Stimulated activated CD4-positive, alpha-beta T cell treated with anti-CD3 and anti-CD28 coated beads, Interleukin-15, amount 100 ng/mL, for 24 hours (primary cell): ENCODE data around the gene MITD1.
"Not testable (repeated sequence)": the region's sequence is repeated elsewhere in the genome, so short reads cannot be mapped to it uniquely, and the experiment has no call there.

Source experiments
- DNase-seq: peaks from one replicate; pipeline ENCODE4 v3.0.0-alpha.2; 2020

Gene MITD1

DNA sequence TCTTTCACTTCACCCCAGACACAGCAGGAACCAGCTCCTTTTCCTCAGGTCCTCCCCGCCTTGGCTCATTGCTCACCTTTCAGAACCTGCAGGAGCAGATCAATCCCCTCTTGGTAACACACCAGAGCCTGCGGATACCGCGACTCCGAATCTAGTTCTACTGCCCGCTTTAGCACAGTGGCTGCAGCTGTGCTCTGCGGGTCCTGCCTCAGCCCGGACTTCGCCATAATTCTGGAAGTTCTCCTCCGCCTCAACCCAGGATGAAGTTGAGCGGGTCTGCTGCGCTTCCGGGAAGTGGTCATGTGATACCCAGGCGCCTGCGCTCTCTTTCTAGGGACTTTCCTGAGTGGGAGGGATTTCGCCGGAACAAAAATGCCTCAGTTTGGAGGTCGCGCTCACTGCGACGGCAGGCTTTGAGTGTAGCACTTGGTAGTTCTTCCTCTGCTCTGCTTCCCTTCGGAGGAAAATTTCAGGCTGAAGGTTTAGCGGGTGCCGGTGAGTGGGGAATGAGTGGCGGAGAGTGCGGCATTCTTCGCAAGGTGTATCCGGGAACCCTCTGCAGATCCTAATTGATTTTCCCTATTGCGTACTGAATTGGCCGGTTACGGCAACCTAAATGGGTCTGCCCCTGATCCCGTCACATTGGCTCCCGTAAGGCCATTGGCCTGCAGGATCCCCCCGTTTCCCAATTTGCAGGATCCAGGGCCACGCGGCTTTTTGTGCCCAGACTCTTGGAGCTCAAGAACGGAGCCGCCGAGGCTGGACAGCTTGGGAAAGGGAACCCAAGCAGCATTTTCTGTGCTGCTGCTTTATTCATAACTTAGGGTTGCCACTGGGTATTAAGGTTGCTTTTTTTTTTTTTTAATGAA, at the start of gene MITD1, which contains the start of gene MRPL30:
TSS of gene MITD1 (minus strand) at position 304 of the 869 bp plus-strand sequence. CDS start at position 227, 77 bp downstream.
TSS of gene MRPL30 (plus strand) at position 430 of the 869 bp plus-strand sequence. CDS start 5,020 bp downstream, outside the sequence.
- peak; percentile 89 for DNase-seq

DNA sequence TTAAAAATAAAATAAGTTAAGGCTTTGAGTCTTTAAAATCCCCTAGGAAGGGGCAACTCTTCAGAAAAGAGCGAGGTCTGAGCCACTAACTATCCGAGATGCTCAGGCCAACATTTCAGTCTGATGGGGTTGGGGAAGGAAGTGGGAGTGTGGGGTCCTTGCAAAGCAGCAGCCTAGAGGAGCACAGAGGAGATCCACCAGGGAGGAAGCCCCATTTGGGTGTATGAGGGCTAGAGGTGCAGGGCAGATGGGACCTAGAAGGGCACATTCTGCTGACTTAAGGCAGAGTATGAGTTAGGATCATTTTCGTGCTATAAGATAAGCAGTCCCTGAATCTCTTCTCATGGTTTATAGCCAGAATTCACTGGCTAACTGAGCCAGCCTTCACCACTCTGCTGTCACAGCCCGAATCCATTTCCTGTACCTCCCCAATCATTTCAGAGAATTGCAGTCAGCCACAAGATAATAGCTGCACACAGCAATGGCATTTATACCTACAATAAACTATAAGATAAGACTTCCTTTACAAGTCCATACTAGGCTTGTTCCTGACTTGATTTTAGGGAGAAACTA, 37.2 kb upstream of the MITD1 start:
- DNase-seq, result no peak

DNA sequence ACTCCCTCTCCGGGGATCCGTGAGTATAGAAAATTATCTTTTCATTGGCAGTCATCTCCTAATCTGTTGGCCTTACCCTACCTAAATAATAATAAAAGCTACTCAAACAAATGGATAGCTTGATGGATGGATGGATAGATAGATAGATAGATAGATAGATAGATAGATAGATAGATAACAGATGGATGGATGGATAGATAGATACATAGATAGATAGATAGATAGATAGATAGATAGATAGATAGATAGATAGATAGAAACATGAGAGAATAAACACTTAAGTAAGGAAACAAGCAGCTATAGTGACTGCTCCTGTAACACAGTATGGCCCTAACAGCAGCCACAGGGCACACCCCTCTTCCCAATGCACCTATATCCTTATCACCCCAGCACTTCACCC, 35.2 kb upstream of the MITD1 start:
- DNase-seq, result no peak

DNA sequence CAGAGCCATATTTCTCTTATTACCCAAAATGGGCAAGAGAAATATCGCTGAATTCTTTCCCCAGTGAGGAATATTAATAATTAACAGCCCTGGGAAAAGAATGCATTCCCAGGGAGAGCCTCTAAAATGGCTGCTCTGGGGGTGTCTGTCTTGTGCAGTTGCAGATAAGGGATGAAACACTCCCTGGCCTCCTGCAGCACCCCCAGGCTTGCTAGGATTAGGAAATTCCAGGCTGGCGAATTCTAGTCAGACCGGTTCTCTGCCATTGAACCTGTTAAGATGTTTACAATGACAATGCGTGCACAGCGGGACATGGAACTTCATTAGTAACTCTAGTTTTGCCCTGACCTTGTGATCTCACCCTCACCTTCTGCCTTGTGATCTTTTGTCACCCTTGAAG, 24.6 kb upstream of the MITD1 start:
- DNase-seq, result no peak

DNA sequence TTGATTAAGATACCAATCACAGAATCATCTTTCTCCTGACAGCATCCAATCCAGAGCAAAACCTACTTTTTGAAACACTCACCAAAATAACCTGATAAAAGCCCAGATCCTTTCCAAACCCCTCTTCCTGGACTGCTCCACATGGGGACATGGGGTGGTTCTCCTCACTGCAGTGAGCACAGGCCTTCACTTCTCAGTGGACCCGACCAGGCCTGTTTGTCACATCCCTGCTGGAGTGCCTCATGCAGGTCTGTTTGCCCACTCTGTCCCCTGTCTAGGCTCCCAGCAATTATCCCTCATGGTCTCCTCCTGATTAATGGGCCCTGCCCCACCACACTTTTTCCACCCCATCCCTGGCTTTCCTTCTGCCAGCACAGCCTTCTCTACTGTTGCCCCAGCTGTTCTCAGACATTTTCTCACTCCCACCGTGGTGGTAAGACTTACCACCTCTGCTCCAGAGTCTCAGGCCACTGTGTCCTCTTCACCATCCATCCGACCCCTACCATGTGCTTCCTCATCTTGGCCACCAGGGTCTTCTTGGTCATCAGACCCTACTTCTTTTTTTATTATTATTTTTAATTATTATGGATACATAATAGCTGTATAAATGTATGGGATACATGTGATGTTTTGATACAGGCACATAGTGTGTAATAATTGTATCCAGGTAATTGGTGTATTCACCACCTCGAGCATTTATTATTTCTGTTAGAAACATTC, 21.3 kb upstream of the MITD1 start:
- DNase-seq, result no peak

DNA sequence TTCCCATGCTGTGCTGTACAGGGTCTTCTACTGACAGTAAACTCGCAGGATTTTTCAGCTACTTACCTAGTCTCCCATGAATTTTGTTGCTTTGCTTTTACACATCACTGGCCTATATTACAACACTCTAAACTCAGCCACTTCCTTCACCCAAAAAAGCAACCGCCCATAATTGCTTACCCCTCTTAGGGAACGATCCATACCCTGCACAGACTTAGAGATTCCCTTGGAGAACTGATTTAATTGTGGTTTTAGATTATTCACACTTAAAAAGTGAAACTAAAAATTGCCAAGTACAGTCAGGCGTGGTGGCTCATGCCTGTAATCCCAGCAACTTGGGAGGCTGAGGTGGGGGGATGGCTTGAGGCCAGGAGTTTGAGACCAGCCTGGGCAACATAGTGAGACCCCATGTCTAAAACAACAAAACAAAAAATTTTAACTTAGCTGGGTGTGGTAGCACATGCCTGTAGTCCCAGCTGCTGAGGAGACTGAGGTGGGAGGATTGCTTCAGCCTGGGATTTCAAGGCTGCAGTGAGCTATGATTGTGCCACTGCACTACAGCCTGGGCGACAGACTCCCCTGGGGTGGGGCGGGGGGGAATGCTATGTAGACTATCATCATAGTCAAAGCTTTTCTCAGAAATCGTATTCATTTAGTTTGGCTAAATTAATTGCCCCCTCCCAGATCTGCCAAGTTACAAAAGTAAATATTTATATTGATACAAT, 19.4 kb upstream of the MITD1 start:
- no peak for DNase-seq

DNA sequence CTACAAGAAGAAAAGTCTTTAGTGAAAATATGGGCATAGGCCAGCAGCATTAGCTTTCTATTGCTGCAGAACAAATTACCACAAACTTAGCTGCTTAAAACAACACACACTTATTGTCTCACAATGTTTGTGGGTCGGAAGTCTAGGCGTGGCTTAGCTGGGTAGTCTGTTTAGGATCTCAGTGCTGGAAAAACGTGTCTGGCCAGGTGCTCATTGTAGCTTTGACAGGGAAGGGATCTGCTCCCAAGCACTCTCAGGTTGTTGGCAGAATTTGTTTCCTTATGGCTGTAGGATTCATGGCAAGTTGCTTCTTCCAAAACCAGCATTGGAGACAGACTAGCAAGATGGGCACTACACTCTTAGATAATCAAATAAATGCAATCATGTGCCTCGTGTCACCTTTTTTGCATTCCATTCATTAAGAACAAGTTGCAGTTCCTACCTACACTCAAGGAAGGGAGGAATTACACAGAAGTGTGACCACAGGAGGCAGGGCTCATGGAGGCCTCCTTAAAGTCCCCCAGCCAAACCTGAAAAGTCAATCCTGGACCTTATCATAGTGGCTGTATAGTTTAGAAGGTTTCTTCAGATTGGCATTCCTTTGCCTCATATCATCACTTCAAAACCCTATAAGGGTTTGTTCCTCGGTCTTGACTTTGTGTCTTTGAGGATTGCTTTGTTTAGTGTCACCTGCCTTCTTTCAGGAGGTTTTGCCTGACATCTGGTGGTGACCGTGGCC, 17.4 kb upstream of the MITD1 start:
- no peak for DNase-seq

DNA sequence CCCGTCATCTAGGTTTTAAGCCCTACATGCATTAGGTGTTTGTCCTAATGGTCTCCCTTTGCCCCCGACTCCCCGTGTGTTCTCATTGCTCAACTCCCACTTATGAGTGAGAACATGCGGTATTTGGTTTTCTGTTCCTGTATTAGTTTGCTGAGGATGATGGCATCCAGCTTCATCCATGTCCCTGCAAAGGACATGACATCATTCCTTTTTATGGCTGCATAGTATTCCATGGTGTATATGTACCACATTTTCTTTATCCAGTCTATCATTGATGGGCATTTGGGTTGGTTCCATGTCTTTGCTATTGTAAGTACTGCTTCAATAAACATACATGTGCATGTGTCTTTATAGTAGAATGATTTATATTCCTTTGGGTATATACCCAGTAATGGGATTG, 11.5 kb upstream of the MITD1 start:
- not testable (repeated sequence) for DNase-seq

DNA sequence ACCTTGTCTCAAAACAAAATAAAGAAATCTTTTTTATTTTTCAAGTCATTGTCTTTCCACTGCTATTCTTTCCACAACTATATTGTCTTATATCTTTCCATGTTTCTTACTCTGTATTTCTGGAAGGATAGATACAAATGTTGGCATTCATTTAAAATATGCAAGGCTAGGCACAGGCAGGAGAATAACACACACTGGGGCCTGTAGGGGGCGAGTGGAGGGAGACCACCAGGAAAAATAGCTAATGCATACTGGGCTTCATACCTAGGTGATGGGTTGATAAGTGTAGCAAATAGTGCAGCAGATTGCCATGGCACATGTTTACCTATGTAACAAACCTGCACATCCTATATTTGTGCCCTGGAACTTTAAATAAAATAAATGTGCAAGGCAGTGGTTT, 9.7 kb upstream of the MITD1 start:
- no peak for DNase-seq

DNA sequence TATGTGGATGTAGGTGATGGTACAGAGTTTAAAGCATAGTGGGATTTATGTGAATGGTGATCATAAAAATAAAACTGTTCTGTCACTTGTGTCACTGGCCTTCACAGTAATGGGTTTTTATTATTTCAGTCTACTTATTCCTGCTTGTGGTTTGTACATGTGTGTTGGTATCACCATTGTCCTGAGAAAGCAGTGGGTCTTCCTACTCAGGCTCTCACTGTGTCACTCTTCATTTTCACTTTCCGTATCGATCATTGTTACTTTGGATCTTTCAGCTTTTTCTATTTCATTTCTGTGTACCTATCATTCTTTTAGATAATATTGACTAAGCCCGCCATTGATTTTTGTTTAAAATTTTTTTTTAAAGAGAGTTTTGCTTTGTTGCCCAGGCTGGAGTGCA, 7.5 kb upstream of the MITD1 start:
- no peak for DNase-seq

DNA sequence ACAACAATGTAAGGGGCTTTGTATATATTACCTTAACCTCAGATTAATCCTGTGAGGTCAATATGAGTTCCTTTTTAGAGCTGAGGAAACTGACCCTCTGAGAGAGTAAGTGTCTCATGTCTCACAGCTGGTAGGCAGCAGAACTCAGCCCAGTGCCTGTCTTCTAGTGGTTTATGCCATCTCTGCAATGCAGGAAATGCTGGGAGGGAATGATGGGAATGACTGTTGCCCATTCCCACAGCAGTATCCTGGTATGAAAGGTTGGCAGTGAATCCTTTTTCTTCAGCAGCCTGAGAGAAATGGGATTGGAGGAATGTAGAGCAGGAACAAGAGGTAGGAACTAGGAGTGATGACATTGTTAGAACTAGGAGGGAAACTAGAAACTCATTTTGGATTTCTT, 6.2 kb upstream of the MITD1 start:
- no peak for DNase-seq

DNA sequence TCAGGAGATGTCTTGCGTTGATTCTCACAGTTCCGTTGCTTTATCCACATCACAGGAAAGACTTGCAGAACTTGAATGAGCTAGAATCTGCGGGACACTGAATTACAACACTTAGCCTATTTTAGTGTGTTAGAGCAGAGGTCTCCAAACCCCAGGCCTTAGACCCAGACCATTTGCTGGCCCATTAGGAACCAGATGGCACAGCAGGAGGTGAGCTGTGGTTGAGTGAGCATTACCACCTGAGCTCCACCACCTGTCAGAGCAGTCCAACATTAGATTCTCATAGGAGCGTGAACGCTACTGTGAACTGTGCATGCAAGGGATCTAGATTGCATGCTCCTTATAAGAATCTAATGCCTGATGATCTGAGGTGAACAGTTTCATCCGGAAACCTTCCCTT, 4.0 kb upstream of the MITD1 start:
- no peak for DNase-seq

DNA sequence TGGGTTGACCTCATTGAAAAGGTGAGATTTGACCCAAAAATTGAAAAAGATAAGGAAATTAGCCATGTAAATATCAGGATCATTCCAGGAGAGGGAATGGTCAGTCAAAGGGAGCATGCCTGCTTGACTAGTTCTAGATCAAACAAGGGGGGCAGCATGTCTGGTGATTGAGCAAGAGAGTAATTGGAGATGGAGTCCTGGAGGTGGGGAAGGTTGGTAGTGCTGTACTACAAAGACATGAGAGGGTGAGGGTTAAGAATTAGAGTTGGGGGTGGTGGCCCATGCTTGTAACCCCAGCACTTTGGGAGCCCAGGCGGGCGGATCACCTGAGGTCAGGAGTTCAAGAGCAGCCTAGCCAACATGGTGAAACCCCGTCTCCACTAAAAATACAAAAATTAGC, 2.2 kb upstream of the MITD1 start:
- DNase-seq, result no peak

DNA sequence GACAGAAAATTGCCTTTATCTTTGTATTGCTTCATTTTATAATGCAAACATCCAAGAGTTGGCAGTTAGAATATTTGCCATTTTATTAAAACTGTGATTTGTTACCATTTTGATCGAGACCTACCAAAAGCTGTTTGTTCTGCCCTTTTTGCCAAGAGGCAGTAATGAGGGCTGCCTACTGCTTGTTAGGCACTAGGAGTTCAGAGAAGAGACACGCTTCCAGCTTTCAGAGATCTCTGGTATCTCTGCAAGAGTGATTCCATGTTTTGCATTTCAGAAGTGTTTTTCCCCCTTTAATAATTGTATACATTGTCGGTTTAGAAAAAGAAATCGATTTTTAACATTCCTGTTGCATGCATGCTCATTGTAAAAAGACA, 754 bp upstream of the MITD1 start:
- no peak for DNase-seq

DNA sequence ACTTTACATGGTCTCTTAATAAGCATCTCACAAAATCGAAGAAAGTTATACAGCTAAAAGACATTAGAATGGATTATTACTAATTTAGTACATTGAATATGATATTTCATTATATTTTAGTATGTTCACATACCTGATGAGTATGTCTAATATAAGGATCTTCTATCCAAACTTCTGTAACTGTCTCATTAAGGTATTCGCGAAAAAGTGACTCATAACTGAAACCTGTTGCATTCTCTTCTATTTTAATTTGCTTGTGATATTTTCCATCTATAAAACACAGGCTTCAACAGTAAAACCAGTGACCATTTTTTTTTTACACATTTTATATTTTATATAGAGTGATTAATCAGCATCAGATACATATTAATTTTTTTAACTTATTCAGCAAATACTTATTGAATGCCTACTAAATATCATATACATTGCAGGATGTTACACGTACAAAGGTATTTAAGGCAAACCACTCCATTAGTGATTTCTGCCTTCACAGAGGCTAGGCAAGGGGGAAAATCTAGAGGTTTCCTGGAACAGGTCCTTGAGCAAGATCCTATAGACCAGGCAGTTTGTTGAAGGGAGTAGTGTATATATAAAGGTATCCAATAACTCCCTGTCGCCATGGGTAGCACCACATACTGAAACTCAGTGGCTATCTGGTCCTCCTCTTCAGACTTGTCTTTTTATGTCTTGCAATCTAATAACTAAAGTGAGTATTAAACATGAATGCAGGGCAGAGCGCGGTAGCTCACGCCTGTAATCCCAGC, 9.3 kb downstream of the MITD1 start:
- DNase-seq, result no peak

DNA sequence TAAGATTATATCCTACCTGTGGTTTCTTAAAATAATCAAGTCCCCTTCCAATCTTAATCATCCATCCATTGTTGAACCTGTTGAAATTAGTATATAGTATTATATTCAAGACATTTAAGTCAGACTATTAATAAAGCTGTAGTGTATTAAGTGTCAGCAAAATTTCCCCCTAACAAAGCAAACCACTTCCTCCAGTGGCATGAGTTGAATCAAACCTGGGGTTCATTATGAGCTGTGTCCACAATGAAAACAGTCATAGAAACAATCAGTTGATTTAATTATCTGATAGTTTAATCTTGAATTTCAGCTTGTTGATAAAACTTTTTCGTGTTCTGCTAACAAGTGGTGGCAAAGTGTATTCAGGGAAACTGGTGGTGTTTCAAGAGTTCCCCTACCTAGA, 11.3 kb downstream of the MITD1 start:
- no peak for DNase-seq

DNA sequence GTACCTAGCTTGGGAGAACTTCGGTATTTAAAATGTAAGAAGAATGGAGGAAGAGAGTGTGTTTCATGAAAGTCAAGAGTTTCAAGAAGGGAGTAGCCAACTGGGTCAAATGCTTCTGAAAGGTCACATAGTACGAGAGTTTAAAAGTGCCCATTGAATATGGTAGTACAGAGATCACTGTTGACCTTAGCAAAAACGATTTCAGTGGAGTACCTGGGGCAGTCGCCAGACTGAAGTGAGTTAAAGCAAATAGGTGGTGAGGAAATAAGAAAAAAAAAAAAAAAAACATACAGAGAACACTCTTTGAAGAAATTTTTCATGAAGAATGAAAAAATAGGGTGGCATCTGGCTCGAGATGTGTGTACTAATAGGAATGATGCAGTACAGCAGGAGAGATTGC, 14.6 kb downstream of the MITD1 start:
- DNase-seq, result no peak

DNA sequence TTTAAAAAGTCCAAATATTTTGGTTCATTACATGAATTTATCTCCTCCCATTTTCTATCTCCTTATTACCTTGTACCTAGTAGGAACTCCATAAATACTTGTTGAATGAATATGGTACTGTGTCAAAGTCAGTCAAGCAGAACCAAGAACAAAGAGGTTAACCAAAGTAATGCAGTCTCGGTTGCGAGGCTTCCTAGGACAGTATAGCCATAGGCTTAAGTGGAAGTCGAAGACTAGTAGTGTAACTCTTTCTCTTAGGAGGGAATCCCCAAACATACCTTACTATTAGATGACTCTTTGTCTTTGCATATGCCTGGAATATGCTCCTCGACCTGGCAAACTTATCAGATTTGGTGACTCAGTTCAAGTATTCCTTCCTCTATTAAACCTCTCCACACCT, 21.3 kb downstream of the MITD1 start:
- no peak for DNase-seq

DNA sequence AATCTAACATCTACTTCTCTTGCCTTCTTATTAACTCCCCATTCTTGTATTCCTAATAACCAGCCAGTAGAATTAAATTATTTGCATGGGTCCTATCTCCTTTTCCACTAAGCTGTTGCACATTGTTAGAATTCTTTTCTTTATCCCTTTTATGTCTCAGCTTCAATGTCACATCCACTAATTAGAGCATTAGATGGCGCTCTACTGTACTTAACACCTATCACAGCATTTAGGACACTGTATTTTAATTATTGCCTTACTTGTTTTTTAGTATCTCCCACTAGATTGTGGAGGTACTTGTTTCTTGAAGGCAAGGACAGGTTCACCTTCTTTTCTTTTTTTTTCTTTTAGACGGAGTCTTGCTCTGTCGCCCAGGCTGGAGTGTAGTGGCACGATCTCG, 22.3 kb downstream of the MITD1 start:
- DNase-seq, result no peak

DNA sequence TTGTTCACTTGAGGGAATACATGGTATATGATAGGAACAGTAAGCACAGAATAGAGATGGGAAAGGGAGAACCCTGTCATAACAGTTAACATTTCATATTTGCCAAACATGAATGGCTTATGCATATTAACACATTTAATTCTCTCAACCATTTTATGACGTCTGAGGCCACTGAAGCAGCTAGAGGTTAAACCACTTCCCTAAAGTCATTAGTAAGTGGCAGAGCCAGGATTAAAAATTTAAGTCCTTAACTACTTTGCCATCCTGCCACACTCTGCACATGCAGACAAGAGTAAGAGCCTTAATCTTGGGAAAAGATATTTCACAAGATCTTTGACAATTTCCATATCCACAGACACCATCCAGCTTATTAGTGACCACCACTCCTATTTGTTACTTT, 24.0 kb downstream of the MITD1 start:
- DNase-seq, result no peak

DNA sequence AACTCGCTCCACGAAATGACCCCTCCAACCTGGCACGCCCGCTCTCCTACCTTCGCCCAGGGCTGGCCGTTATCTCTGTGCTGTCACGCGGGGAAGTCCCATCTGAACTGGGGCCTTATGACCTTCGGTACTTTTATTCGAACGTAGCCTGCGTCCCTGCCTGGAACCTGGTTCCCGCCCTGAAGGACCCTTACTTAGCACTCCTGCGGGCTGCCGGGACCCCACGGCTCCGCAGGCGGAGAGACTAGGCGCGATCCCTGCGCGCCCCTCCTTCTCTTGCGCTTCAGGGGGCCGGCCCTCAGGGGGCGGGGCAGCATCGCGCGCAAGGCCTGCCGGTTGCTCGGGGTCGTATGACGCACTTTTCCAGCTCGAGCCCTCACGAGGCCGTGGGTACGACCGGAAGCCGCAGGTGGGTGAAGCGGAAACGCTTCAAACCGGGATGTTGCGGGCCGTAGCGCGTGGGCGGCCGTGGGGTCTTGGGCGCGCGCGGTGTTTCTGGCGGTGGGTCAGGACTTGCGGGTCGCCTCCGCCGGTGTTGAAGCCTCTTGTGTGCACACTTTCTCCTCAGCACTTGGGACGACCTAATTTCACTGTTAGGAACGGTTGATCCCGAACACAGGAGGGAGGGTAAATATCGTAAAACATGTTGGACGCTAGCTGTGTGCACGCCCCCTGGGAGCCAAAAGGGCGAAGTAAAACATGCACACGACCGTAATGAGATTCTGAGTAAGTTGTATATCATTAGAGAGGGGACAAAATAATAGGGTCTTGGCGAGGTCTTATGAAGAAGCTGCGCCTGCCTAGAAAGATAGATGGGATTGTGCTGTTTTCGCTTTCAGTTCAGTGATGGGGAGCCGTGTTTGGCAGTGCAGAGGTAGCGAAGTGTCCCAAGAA, 26.0 kb downstream of the MITD1 start, which contains the start of the genes LIPT1 and TSGA10:
TSS of gene LIPT1 (plus strand) at position 325 of the 894 bp plus-strand sequence. CDS start 6,991 bp downstream, outside the sequence.
TSS of gene TSGA10 (minus strand) at position 300 of the 894 bp plus-strand sequence. CDS start 45,503 bp downstream, outside the sequence.
- DNase-seq, result peak; percentile 95
